Fibroblast of lung (primary cell): ENCODE data around the gene SLC8A3. TPM values are rescaled to one million over a fixed set of nuclear protein-coding genes. Genes with fewer than 3 reads are reported as not detected.

Source experiments
- DNase-seq, 2 donors: peaks; one replicate each; pipeline versions ENCODE4 v3.0.0 to v3.0.0-alpha.2; 2010; ENCODE audit warnings: low read depth in 2 of 2
- H2AFZ ChIP-seq: 2 replicates; pipeline ENCODE4 v1.5.1; 2012; ENCODE audit warnings: low read length, control low read depth, inconsistent platforms
- H3K27ac ChIP-seq: 2 replicates; pipeline ENCODE4 v1.5.1; 2011; ENCODE audit warnings: low read length, control low read depth; ENCODE audit not compliant: insufficient read depth
- H3K27me3 ChIP-seq: 2 replicates; pipeline ENCODE4 v1.5.1; 2011; ENCODE audit warnings: mild to moderate bottlenecking, low read length; ENCODE audit not compliant: control insufficient read depth, insufficient read depth
- H3K36me3 ChIP-seq: 2 replicates; pipeline ENCODE4 v1.5.1; 2011; ENCODE audit warnings: low read length; ENCODE audit not compliant: control insufficient read depth, insufficient read depth
- H3K4me1 ChIP-seq: 2 replicates; pipeline ENCODE4 v1.5.1; 2011; ENCODE audit warnings: low read length; ENCODE audit not compliant: control insufficient read depth, insufficient read depth; ENCODE audit errors: extremely low read depth
- H3K4me2 ChIP-seq: 2 replicates; pipeline ENCODE4 v1.5.1; 2011; ENCODE audit warnings: low read length, control low read depth; ENCODE audit not compliant: insufficient read depth; ENCODE audit errors: extremely low read depth
- H3K4me3 ChIP-seq, 4 experiments: fragments of 200-600 bp in 1 of 4; sonication (generic) in 1 of 4; replicated peaks in 1 of 4; 2 replicates each; pipeline ENCODE4 v1.5.1; 2011 to 2016; ENCODE audit warnings: low read length in 4 of 4, low read depth in 3 of 4, mild to moderate bottlenecking in 3 of 4, control low read depth in 2 of 4, inconsistent platforms in 1 of 4, mixed read lengths in 1 of 4; ENCODE audit not compliant: insufficient read depth in 1 of 4; ENCODE audit errors: control extremely low read depth in 1 of 4
- H3K79me2 ChIP-seq: 2 replicates; pipeline ENCODE4 v1.5.1; 2012; ENCODE audit warnings: mild to moderate bottlenecking, low read length, inconsistent platforms; ENCODE audit not compliant: control insufficient read depth, insufficient read depth
- H3K9ac ChIP-seq: 2 replicates; pipeline ENCODE4 v1.5.1; 2011; ENCODE audit warnings: mild to moderate bottlenecking, low read length, control low read depth; ENCODE audit not compliant: insufficient read depth
- H3K9me3 ChIP-seq: 2 replicates; pipeline ENCODE4 v1.5.1; 2012; ENCODE audit warnings: low read depth, low read length; ENCODE audit not compliant: control insufficient read depth, insufficient read depth
- H4K20me1 ChIP-seq: 2 replicates; pipeline ENCODE4 v1.5.1; 2011; ENCODE audit warnings: low read length; ENCODE audit not compliant: control insufficient read depth, insufficient read depth; ENCODE audit errors: extremely low read depth
- CTCF ChIP-seq, 2 donors: IDR thresholded peaks in 1 of 2; conservative IDR thresholded peaks in 1 of 2; 1 replicate in 1 of 2; 2 replicates in 1 of 2; pipeline ENCODE4 v1.5.1; 2011 to 2012; ENCODE audit warnings: low read length in 2 of 2, control low read depth in 1 of 2, inconsistent platforms in 1 of 2, low read depth in 1 of 2, mild to moderate bottlenecking in 1 of 2
- EZH2 ChIP-seq: IDR thresholded peaks from 2 replicates; pipeline ENCODE4 v1.5.1; 2012; ENCODE audit warnings: low read length, control low read depth, mild to moderate bottlenecking; ENCODE audit errors: missing control alignments
- polyA plus RNA-seq, 2 donors: library from polyadenylated mRNA; depleted of rRNA in 1 of 2; stranded (reverse) in 1 of 2; unstranded in 1 of 2; fragments of >200 nt; gene quantifications; 2 replicates each; pipeline ENCODE4 v1.2.1, GENCODE V29; 2011 to 2012; ENCODE audit warnings: missing spikeins in 1 of 2
- total RNA-seq: library from RNA; depleted of rRNA; stranded (reverse); fragments of >200 nt; gene quantifications from 2 replicates; pipeline ENCODE4 v1.2.1, GENCODE V29; 2014

SLC8A3 gene
- total and polyA plus RNA-seq, 2 donors (not counting 1 experiment from before 2014, with no cell fraction given): under 0.01 to 0.03 TPM

- Histone ChIP-seq H3K4me2 (no peak overlapping the region), H2AFZ (no peak overlapping the region), H3K36me3 (no peaks in the 10 kb centered on the region), H3K9me3 (no peaks in the 10 kb centered on the region), H4K20me1 (no peaks in the 10 kb centered on the region), H3K27me3 (no peaks in the 10 kb centered on the region), H3K4me3 (no peak overlapping the region), H3K4me1 (no peaks in the 10 kb centered on the region), H3K27ac (no peak overlapping the region), H3K79me2 (no peaks in the 10 kb centered on the region), H3K9ac (no peak overlapping the region)
- TF ChIP-seq CTCF (conservative IDR thresholded peaks at IDR 0.05 in 1 of 2, IDR thresholded peaks at IDR 0.05 in 1 of 2; ENCODE audit: low read depth in 1 of 2, low read length in 2 of 2): no peak
- TF ChIP-seq EZH2: no peak
- DNase-seq: no peak
These were observed 111.0 kb downstream of the SLC8A3 start for GRCh38 chr14:70077720-70078119.

DNA sequence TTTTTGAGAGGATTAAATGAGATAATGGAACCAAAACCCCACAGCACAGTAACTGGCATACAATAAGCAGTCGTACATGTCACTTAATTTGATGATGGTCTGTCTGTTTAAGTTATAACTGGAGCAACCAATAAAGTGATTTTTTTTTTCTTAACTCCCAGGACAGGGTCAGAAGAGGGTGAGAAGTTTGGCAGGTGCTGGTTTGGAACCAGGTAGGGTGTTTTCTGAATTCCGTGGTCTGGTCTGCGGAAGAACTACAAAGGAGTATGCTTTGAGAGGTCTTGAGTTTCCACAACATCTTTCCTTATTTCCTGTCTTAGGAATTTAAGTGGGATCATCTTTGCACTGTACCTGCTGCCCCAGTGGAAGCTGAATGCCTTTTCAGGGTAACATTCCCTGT lies 111.7 kb downstream of the SLC8A3 start:
- no peaks in the 10 kb centered on the region for H3K9me3 ChIP-seq
- H3K9ac ChIP-seq: no peak overlapping the region
- H3K4me3 ChIP-seq: no peak overlapping the region
- H3K4me1 ChIP-seq: no peaks in the 10 kb centered on the region
- TF ChIP-seq EZH2 (no peak), CTCF (conservative IDR thresholded peaks at IDR 0.05 in 1 of 2, IDR thresholded peaks at IDR 0.05 in 1 of 2; ENCODE audit: low read depth in 1 of 2, low read length in 2 of 2) (no peak)
- DNase-seq: no peak
- H2AFZ ChIP-seq: no peak overlapping the region
- H3K79me2 ChIP-seq: no peaks in the 10 kb centered on the region
- no peaks in the 10 kb centered on the region for H3K36me3 ChIP-seq
- no peaks in the 10 kb centered on the region for H3K27me3 ChIP-seq
- H4K20me1 ChIP-seq: no peaks in the 10 kb centered on the region
- no peak overlapping the region for H3K4me2 ChIP-seq
- no peak overlapping the region for H3K27ac ChIP-seq

GRCh38 chr14:70073924-70074566 lies 114.7 kb downstream of the SLC8A3 start:
- no peaks in the 10 kb centered on the region for H3K36me3 ChIP-seq
- no peak overlapping the region for H3K4me2 ChIP-seq
- H4K20me1 ChIP-seq: no peaks in the 10 kb centered on the region
- H3K27ac ChIP-seq: no peak overlapping the region
- H2AFZ ChIP-seq: no peak overlapping the region
- no peak overlapping the region for H3K4me3 ChIP-seq
- H3K9ac ChIP-seq: no peak overlapping the region
- no peaks in the 10 kb centered on the region for H3K4me1 ChIP-seq
- H3K79me2 ChIP-seq: no peaks in the 10 kb centered on the region
- DNase-seq: peak; percentile 27 to 70
- H3K9me3 ChIP-seq: no peaks in the 10 kb centered on the region
- TF ChIP-seq CTCF (conservative IDR thresholded peaks at IDR 0.05 in 1 of 2, IDR thresholded peaks at IDR 0.05 in 1 of 2; ENCODE audit: low read depth in 1 of 2, low read length in 2 of 2): peak; percentile 68 to 88
- no peak for TF ChIP-seq EZH2
- H3K27me3 ChIP-seq: no peaks in the 10 kb centered on the region
